GM20431 (cell line): ENCODE results near the gene STIMATE.

Experiments used
- in situ Hi-C: fragments of 300-500 bp; cut with MseI, MboI; formaldehyde crosslinking; loops from one replicate; pipeline ENCODE4 v1.15.0; 2020; ENCODE audit warnings: low sequenced_read_pairs; ENCODE audit not compliant: unreplicated experiment

The STIMATE gene

GRCh38 chr3:52829482-52829881 is 67.9 kb downstream of the STIMATE start:
- in situ Hi-C loops = no loop called here

- in situ Hi-C loops = no loop called here
Measured at GRCh38 chr3:52827866-52828376, 69.4 kb downstream of the STIMATE start.

- in situ Hi-C loops = no loop called here
Measured at GRCh38 chr3:52827441-52827840, 69.9 kb downstream of the STIMATE start.

GRCh38 chr3:52824037-52824436 is 73.3 kb downstream of the STIMATE start:
- in situ Hi-C loops = no loop called here

GRCh38 chr3:52822363-52822762 is 75.0 kb downstream of the STIMATE start:
- in situ Hi-C loops = no loop called here

GRCh38 chr3:52820736-52821135 is 76.6 kb downstream of the STIMATE start:
- in situ Hi-C loops = no loop called here

GRCh38 chr3:52819936-52820335 is 77.4 kb downstream of the STIMATE start:
- in situ Hi-C loops = no loop called here

- in situ Hi-C loops = no loop called here
Measured at GRCh38 chr3:52817860-52818259, 79.5 kb downstream of the STIMATE start.

- in situ Hi-C loops = no loop called here
Measured at GRCh38 chr3:52817221-52817620, 80.1 kb downstream of the STIMATE start.

- in situ Hi-C loops = no loop called here
Measured at GRCh38 chr3:52816654-52817053, 80.7 kb downstream of the STIMATE start.

GRCh38 chr3:52816199-52816598 is 81.1 kb downstream of the STIMATE start:
- in situ Hi-C loops = no loop called here

GRCh38 chr3:52813810-52814209 is 83.5 kb downstream of the STIMATE start:
- in situ Hi-C loops = no loop called here

- in situ Hi-C loops = no loop called here
Measured at GRCh38 chr3:52811452-52812011, 85.8 kb downstream of the STIMATE start.

GRCh38 chr3:52810923-52811322 is 86.4 kb downstream of the STIMATE start:
- in situ Hi-C loops = no loop called here

- in situ Hi-C loops = no loop called here
Measured at GRCh38 chr3:52809662-52810377, 87.5 kb downstream of the STIMATE start.

- in situ Hi-C loops = no loop called here
Measured at GRCh38 chr3:52809149-52809548, 88.2 kb downstream of the STIMATE start.

- in situ Hi-C loops = no loop called here
Measured at GRCh38 chr3:52805270-52806039, 91.9 kb downstream of the STIMATE start.

GRCh38 chr3:52801839-52802238 is 95.5 kb downstream of the STIMATE start:
- in situ Hi-C loops = no loop called here

GRCh38 chr3:52800079-52800478 is 97.3 kb downstream of the STIMATE start:
- in situ Hi-C loops = no loop called here

- in situ Hi-C loops = no loop called here
Measured at GRCh38 chr3:52798978-52799476, 98.3 kb downstream of the STIMATE start.
